Keratinocyte (primary cell): ENCODE measurements around the gene SLC38A1. TPM values are rescaled to one million over a fixed set of nuclear protein-coding genes. Genes with fewer than 3 reads are reported as not detected.
A peak's percentile ranks its signal among the peaks of the same experiment; 100 is the strongest.

Source experiments
- DNase-seq: peaks from one replicate; pipeline ENCODE4 v3.0.0-alpha.2; 2011; ENCODE audit warnings: low read depth, missing footprints, low spot score
- FAIRE-seq: peaks from 2 replicates; lab custom pipeline; 2011; peaks lifted over from hg19 to GRCh38; lab: Jason Lieb, UNC
- H2AFZ ChIP-seq: 2 replicates; pipeline ENCODE4 v1.6.0; 2012; ENCODE audit warnings: low read length, control low read depth, inconsistent platforms; ENCODE audit not compliant: control insufficient read depth
- H3K27ac ChIP-seq: 2 replicates; pipeline ENCODE4 v1.5.1; 2011; ENCODE audit warnings: low read length; ENCODE audit not compliant: control insufficient read depth, insufficient read depth
- H3K27me3 ChIP-seq: 3 replicates; pipeline ENCODE4 v1.6.0; 2011; ENCODE audit warnings: low read length; ENCODE audit not compliant: control insufficient read depth, insufficient read depth; ENCODE audit errors: extremely low read depth
- H3K36me3 ChIP-seq, 2 experiments: 2 replicates in 1 of 2; 3 replicates in 1 of 2; pipeline ENCODE4 v1.5.1; 2011; ENCODE audit warnings: low read length in 2 of 2, mild to moderate bottlenecking in 1 of 2; ENCODE audit not compliant: control insufficient read depth in 2 of 2, insufficient read depth in 2 of 2; ENCODE audit errors: extremely low read depth in 1 of 2
- H3K4me1 ChIP-seq: 3 replicates; pipeline ENCODE4 v1.5.1; 2011; ENCODE audit warnings: low read length; ENCODE audit not compliant: control insufficient read depth, insufficient read depth; ENCODE audit errors: extremely low read depth
- H3K4me2 ChIP-seq: 3 replicates; pipeline ENCODE4 v1.6.0; 2011; ENCODE audit warnings: low read depth, low read length; ENCODE audit not compliant: control insufficient read depth, insufficient read depth; ENCODE audit errors: extremely low read depth
- H3K4me3 ChIP-seq, 3 experiments: fragments of 200-600 bp in 1 of 3; sonication (generic) in 1 of 3; 2 replicates in 2 of 3; 3 replicates in 1 of 3; pipeline ENCODE4 v1.5.1; 2011 to 2016; ENCODE audit warnings: low read length in 3 of 3, mild to moderate bottlenecking in 3 of 3, control low read depth in 2 of 3, inconsistent platforms in 1 of 3, low read depth in 1 of 3, mixed read lengths in 1 of 3, mixed run types in 1 of 3, moderate library complexity in 1 of 3; ENCODE audit not compliant: control insufficient read depth in 2 of 3, insufficient read depth in 2 of 3; ENCODE audit errors: extremely low read depth in 1 of 3
- H3K79me2 ChIP-seq: 2 replicates; pipeline ENCODE4 v1.6.0; 2012; ENCODE audit warnings: low read length; ENCODE audit not compliant: control insufficient read depth, insufficient read depth
- H3K9ac ChIP-seq: 3 replicates; pipeline ENCODE4 v1.6.0; 2011; ENCODE audit warnings: low read length; ENCODE audit not compliant: control insufficient read depth, insufficient read depth; ENCODE audit errors: extremely low read depth
- H3K9me1 ChIP-seq: 3 replicates; pipeline ENCODE4 v1.6.0; 2011; ENCODE audit warnings: low read length; ENCODE audit not compliant: control insufficient read depth, insufficient read depth; ENCODE audit errors: extremely low read depth
- H3K9me3 ChIP-seq: 2 replicates; pipeline ENCODE4 v1.5.1; 2012; ENCODE audit warnings: low read depth, low read length; ENCODE audit not compliant: control insufficient read depth
- H4K20me1 ChIP-seq: 3 replicates; pipeline ENCODE4 v1.6.0; 2011; ENCODE audit warnings: low read length; ENCODE audit not compliant: control insufficient read depth, insufficient read depth; ENCODE audit errors: extremely low read depth
- EZH2 ChIP-seq: IDR thresholded peaks from one replicate; pipeline ENCODE4 v1.6.1; 2012; ENCODE audit warnings: inconsistent platforms, mild to moderate bottlenecking, low read length, moderate library complexity
- dilution Hi-C: fragments of 300-500 bp; cut with MboI; formaldehyde crosslinking; loops from one replicate; pipeline ENCODE4 v1.7.0; 2020; ENCODE audit warnings: low sequenced_read_pairs; ENCODE audit not compliant: extremely low pct_ligation_motif_present
- polyA plus RNA-seq, 5 experiments: library from polyadenylated mRNA; depleted of rRNA in 3 of 5; stranded (reverse) in 3 of 5; stranded (forward) in 1 of 5; unstranded in 1 of 5; fragments of >200 nt; gene quantifications; 1 replicate in 1 of 5; 2 replicates in 3 of 5; 3 replicates in 1 of 5; pipeline versions ENCODE4 v1.2.1 to v1.2.3, GENCODE V29; 2011 to 2012; ENCODE audit warnings: missing spikeins in 2 of 5, low read depth in 1 of 5, low replicate concordance in 1 of 5
- TF ChIP-seq, protein P1 (sequence below), 3 experiments: IDR thresholded peaks in 1 of 3; conservative IDR thresholded peaks in 1 of 3; optimal IDR thresholded peaks in 1 of 3; 2 replicates in 2 of 3; 3 replicates in 1 of 3; pipeline versions ENCODE3 to v1.5.1; 2011; ENCODE audit warnings: low read length in 3 of 3, mild to moderate bottlenecking in 3 of 3, moderate library complexity in 2 of 3, control low read depth in 1 of 3, inconsistent platforms in 1 of 3; ENCODE audit not compliant: insufficient read depth in 2 of 3; ENCODE audit errors: extremely low read depth in 1 of 3

Gene SLC38A1
- polyA plus RNA-seq, 1 donor (not counting 4 experiments of a cell fraction or from before 2014, with no cell fraction given): 134 TPM

GRCh38 chr12:46159309-46159901 is 109.4 kb downstream of the SLC38A1 start:
- Histone ChIP-seq H3K4me2 (peak overlapping the region; percentile 60), H3K9ac (no peak overlapping the region), H3K79me2 (no peaks in the 10 kb centered on the region), H3K9me3 (no peaks in the 10 kb centered on the region), H3K4me3 (no peak overlapping the region), H3K4me1 (peaks cover 37% of the 10 kb centered on the region), H3K36me3 (no peaks in the 10 kb centered on the region), H3K27ac (peak overlapping the region; percentile 63), H3K27me3 (no peaks in the 10 kb centered on the region), H4K20me1 (no peaks in the 10 kb centered on the region), H2AFZ (peak overlapping the region; percentile 48), H3K9me1 (no peaks in the 10 kb centered on the region)
- dilution Hi-C loops: no loop called here
- no peak for FAIRE-seq
- TF ChIP-seq, protein P1, sequence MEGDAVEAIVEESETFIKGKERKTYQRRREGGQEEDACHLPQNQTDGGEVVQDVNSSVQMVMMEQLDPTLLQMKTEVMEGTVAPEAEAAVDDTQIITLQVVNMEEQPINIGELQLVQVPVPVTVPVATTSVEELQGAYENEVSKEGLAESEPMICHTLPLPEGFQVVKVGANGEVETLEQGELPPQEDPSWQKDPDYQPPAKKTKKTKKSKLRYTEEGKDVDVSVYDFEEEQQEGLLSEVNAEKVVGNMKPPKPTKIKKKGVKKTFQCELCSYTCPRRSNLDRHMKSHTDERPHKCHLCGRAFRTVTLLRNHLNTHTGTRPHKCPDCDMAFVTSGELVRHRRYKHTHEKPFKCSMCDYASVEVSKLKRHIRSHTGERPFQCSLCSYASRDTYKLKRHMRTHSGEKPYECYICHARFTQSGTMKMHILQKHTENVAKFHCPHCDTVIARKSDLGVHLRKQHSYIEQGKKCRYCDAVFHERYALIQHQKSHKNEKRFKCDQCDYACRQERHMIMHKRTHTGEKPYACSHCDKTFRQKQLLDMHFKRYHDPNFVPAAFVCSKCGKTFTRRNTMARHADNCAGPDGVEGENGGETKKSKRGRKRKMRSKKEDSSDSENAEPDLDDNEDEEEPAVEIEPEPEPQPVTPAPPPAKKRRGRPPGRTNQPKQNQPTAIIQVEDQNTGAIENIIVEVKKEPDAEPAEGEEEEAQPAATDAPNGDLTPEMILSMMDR (optimal IDR thresholded peaks at IDR 0.05 in 1 of 3, IDR thresholded peaks at IDR 0.05 in 1 of 3, conservative IDR thresholded peaks at IDR 0.05 in 1 of 3; ENCODE audit: extremely low read depth in 1 of 3, insufficient read depth in 2 of 3, low read length in 3 of 3): no peak
- TF ChIP-seq EZH2: no peak
- no peak for DNase-seq

DNA sequence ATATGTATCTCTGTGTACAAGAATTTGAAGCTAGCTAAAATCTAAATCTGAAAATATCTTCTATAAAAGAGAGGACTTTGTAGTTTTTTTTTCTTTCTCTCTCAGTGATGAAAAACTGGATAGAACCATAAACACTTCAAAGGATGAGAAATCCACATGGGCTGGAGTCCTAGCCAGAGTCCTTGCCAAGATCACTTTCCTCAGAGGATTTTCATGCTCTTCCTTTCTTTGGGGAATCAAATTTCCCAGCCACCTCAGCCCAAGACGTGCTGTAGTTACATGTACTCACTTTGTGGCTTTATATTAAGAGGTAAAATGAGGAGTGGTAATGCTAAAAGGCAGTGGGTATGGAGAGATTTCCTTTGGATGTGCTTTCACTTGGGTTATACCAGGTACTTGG is 110.3 kb downstream of the SLC38A1 start:
- Histone ChIP-seq H4K20me1 (no peaks in the 10 kb centered on the region), H3K27me3 (no peaks in the 10 kb centered on the region), H2AFZ (no peak overlapping the region), H3K4me2 (no peak overlapping the region), H3K4me3 (no peak overlapping the region), H3K4me1 (peaks cover 36% of the 10 kb centered on the region), H3K36me3 (no peaks in the 10 kb centered on the region), H3K9me3 (no peaks in the 10 kb centered on the region), H3K9me1 (no peaks in the 10 kb centered on the region), H3K79me2 (no peaks in the 10 kb centered on the region), H3K27ac (no peak overlapping the region), H3K9ac (no peak overlapping the region)
- DNase-seq (no peak), FAIRE-seq (no peak)
- dilution Hi-C loops: no loop called here
- TF ChIP-seq, protein P1 (optimal IDR thresholded peaks at IDR 0.05 in 1 of 3, IDR thresholded peaks at IDR 0.05 in 1 of 3, conservative IDR thresholded peaks at IDR 0.05 in 1 of 3; ENCODE audit: extremely low read depth in 1 of 3, insufficient read depth in 2 of 3, low read length in 3 of 3): no peak
- TF ChIP-seq EZH2: no peak
